Thymus (tissue), 11 donors: ENCODE data around the gene IFIT2. TPM values are rescaled to one million over a fixed set of nuclear protein-coding genes. Genes with fewer than 3 reads are reported as not detected.

Source experiments
- DNase-seq, 9 donors: peaks; one replicate each; pipeline ENCODE4 v3.0.0-alpha.2; 2013; ENCODE audit warnings: low spot score in 9 of 9, low read depth in 6 of 9, missing footprints in 1 of 9
- H3K27ac ChIP-seq, 2 donors: one replicate each; pipeline ENCODE4 v1.5.1; 2013; ENCODE audit warnings: control low read depth in 1 of 2, low read depth in 1 of 2, low read length in 1 of 2, mild to moderate bottlenecking in 1 of 2, moderate library complexity in 1 of 2
- H3K27me3 ChIP-seq, 2 donors: one replicate each; pipeline ENCODE4 v1.5.1; 2013; ENCODE audit warnings: low read length in 1 of 2; ENCODE audit not compliant: control insufficient read depth in 2 of 2, insufficient read depth in 1 of 2
- H3K36me3 ChIP-seq, 2 donors: one replicate each; pipeline ENCODE4 v1.5.1; 2013; ENCODE audit warnings: low read length in 1 of 2, mild to moderate bottlenecking in 1 of 2, moderate library complexity in 1 of 2; ENCODE audit not compliant: control insufficient read depth in 2 of 2, insufficient read depth in 2 of 2
- H3K4me1 ChIP-seq, 2 donors: one replicate each; pipeline ENCODE4 v1.5.1; 2013; ENCODE audit warnings: low read length in 2 of 2; ENCODE audit not compliant: control insufficient read depth in 2 of 2, insufficient read depth in 2 of 2
- H3K4me3 ChIP-seq, 2 donors: one replicate each; pipeline ENCODE4 v1.5.1; 2013; ENCODE audit warnings: low read length in 2 of 2, control low read depth in 1 of 2, mild to moderate bottlenecking in 1 of 2
- H3K9me3 ChIP-seq, 2 donors: one replicate each; pipeline ENCODE4 v1.5.1; 2013; ENCODE audit warnings: low read length in 1 of 2, mild to moderate bottlenecking in 1 of 2; ENCODE audit not compliant: control insufficient read depth in 2 of 2, insufficient read depth in 1 of 2
- WGBS: extraction: QIAGEN DNeasy Blood & Tissue Kit; methylation state at CpG from one replicate; pipeline ENCODE4 v1.1.7; 2013; 5-methylcytosine and 5-hydroxymethylcytosine counted together
- polyA plus RNA-seq: library from polyadenylated mRNA; stranded (reverse); fragments of 200-250 nt; gene quantifications from one replicate; pipeline ENCODE4 v1.2.3, GENCODE V29; 2013
- total RNA-seq: library from RNA; stranded (reverse); fragments of 120-200 nt; gene quantifications from one replicate; pipeline ENCODE4 v1.2.4, GENCODE V29; 2013
- donor health status: healthy.

IFIT2 gene
- total and polyA plus RNA-seq, 2 donors = 8.7 to 16.0 TPM

DNA sequence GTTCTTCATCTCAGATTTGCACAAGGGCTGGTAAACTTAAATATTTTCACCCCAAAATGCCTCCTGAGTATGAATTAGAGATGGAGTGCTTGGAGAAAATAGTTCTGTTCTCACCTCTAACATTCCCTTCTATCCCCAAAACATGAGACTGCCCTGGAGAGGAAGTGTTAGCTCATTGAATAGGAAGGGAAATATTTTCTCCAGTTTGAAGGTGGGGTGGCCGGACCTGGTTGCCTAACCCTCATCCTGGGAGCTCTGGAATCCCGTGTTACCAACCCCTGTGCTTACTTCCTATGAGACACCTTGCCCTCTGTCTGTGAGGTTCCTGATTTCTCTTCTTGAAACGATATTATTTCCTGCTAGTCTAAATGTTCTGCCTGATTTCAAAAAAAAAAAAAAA lies 779 bp downstream of the IFIT2 start:
- Histone ChIP-seq H3K4me3 (peak overlapping the region; percentile 57 to 62), H3K4me1 (peaks cover 8 to 11% of the 10 kb centered on the region in 2 donors), H3K27me3 (no peaks in the 10 kb centered on the region), H3K36me3 (peaks cover 13 to 14% of the 10 kb centered on the region in 2 donors), H3K9me3 (no peaks in the 10 kb centered on the region), H3K27ac (peak overlapping the region; percentile 42 to 93)
- DNase-seq = peak in 1 of 9 donors; percentile 11
- 7% methylated on average over 3 of the region's 3 CpGs for WGBS

- DNase-seq = no peak
- peak overlapping the region in 1 of 2 donors; percentile 19 for H3K4me3 ChIP-seq
- H3K27me3 ChIP-seq = no peaks in the 10 kb centered on the region
- H3K36me3 ChIP-seq = peaks cover 13 to 14% of the 10 kb centered on the region in 2 donors
- no peak overlapping the region for H3K27ac ChIP-seq
- WGBS = 75% methylated on average over 2 of the region's 2 CpGs
- H3K4me1 ChIP-seq = peaks cover 8 to 11% of the 10 kb centered on the region in 2 donors
- H3K9me3 ChIP-seq = no peaks in the 10 kb centered on the region
Observed at GRCh38 chr10:89303161-89303560, 1.3 kb downstream of the IFIT2 start.

GRCh38 chr10:89304026-89304425 lies 2.2 kb downstream of the IFIT2 start:
- no peaks in the 10 kb centered on the region for H3K27me3 ChIP-seq
- peaks cover 8 to 11% of the 10 kb centered on the region in 2 donors for H3K4me1 ChIP-seq
- H3K36me3 ChIP-seq = peaks cover 13 to 14% of the 10 kb centered on the region in 2 donors
- DNase-seq = no peak
- H3K27ac ChIP-seq = no peak overlapping the region
- no peaks in the 10 kb centered on the region for H3K9me3 ChIP-seq
- H3K4me3 ChIP-seq = no peak overlapping the region
- 95% methylated on average over 4 of the region's 4 CpGs for WGBS

DNA sequence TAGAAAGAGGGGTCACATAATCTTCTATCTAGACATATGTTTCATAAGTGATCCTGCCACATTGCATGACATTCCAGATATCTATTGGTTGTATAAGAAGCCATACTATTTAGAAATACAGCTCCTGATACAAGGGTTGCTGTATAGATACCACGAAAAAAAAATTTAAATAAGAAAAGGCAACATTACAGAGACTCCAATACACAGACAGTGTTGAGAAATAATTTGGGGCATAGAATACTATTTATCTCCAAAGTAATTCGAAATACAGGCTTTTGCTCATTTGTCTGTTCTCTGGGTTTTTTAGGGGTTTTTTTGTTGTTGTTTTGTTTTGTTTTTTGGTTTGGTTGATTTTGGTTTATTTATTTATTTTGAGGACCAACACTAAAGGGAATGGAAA lies 2.6 kb downstream of the IFIT2 start:
- WGBS = 97% methylated on average over 2 of the region's 2 CpGs
- H3K27ac ChIP-seq = no peak overlapping the region
- no peak overlapping the region for H3K4me3 ChIP-seq
- H3K4me1 ChIP-seq = peaks cover 8 to 11% of the 10 kb centered on the region in 2 donors
- no peak for DNase-seq
- H3K36me3 ChIP-seq = peaks cover 13 to 14% of the 10 kb centered on the region in 2 donors
- no peaks in the 10 kb centered on the region for H3K9me3 ChIP-seq
- no peaks in the 10 kb centered on the region for H3K27me3 ChIP-seq

DNA sequence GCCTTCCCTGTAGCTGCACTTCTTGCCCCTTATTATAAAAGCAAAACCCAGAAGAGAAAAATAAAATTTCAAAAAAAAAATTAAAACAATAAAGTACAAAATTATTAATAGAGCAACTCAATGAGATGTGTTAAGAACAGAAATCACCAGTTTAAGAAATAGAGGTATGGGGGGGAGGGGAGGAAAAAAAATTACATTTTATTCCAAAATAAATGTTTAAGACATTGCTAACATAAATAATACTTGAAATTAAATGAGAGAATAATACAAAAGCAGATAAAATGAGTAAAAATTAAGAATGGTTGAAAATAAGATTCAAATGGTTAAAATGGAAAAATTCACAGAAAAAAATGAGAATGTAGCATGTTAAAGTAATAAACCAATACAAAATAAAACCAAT lies 3.1 kb downstream of the IFIT2 start:
- Histone ChIP-seq H3K9me3 (no peaks in the 10 kb centered on the region), H3K36me3 (peaks cover 13 to 14% of the 10 kb centered on the region in 2 donors), H3K27me3 (no peaks in the 10 kb centered on the region), H3K27ac (no peak overlapping the region), H3K4me1 (peaks cover 8 to 11% of the 10 kb centered on the region in 2 donors), H3K4me3 (no peak overlapping the region)
- DNase-seq = no peak

DNA sequence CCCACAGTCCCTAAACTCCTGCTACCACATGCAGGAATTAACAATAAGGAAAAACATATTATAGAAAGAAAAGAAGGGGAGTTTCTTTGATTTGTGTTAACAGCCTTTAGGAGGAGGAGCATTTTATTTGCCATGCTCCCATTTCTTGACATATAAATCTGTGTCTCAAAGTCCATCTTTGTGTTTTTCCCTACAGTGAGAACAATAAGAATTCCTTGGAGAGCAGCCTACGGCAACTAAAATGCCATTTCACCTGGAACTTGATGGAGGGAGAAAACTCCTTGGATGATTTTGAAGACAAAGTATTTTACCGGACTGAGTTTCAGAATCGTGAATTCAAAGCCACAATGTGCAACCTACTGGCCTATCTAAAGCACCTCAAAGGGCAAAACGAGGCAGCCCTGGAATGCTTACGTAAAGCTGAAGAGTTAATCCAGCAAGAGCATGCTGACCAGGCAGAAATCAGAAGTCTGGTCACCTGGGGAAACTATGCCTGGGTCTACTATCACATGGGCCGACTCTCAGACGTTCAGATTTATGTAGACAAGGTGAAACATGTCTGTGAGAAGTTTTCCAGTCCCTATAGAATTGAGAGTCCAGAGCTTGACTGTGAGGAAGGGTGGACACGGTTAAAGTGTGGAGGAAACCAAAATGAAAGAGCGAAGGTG lies 4.1 kb downstream of the IFIT2 start:
- peaks cover 13 to 14% of the 10 kb centered on the region in 2 donors for H3K36me3 ChIP-seq
- H3K27me3 ChIP-seq = no peaks in the 10 kb centered on the region
- no peak for DNase-seq
- no peaks in the 10 kb centered on the region for H3K9me3 ChIP-seq
- H3K4me3 ChIP-seq = no peak overlapping the region
- WGBS = 96% methylated on average over 9 of the region's 9 CpGs
- H3K4me1 ChIP-seq = peaks cover 8 to 11% of the 10 kb centered on the region in 2 donors
- no peak overlapping the region for H3K27ac ChIP-seq

DNA sequence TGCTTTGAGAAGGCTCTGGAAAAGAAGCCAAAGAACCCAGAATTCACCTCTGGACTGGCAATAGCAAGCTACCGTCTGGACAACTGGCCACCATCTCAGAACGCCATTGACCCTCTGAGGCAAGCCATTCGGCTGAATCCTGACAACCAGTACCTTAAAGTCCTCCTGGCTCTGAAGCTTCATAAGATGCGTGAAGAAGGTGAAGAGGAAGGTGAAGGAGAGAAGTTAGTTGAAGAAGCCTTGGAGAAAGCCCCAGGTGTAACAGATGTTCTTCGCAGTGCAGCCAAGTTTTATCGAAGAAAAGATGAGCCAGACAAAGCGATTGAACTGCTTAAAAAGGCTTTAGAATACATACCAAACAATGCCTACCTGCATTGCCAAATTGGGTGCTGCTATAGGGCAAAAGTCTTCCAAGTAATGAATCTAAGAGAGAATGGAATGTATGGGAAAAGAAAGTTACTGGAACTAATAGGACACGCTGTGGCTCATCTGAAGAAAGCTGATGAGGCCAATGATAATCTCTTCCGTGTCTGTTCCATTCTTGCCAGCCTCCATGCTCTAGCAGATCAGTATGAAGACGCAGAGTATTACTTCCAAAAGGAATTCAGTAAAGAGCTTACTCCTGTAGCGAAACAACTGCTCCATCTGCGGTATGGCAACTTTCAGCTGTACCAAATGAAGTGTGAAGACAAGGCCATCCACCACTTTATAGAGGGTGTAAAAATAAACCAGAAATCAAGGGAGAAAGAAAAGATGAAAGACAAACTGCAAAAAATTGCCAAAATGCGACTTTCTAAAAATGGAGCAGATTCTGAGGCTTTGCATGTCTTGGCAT lies 4.8 kb downstream of the IFIT2 start:
- Histone ChIP-seq H3K36me3 (peaks cover 13 to 14% of the 10 kb centered on the region in 2 donors), H3K27me3 (no peaks in the 10 kb centered on the region), H3K9me3 (no peaks in the 10 kb centered on the region), H3K27ac (no peak overlapping the region), H3K4me3 (no peak overlapping the region), H3K4me1 (peaks cover 3 to 6% of the 10 kb centered on the region in 2 donors)
- no peak for DNase-seq
- whole genome bisulfite sequencing = 96% methylated on average over 13 of the region's 13 CpGs

GRCh38 chr10:89307269-89307577 lies 5.4 kb downstream of the IFIT2 start:
- H3K27ac ChIP-seq = no peak overlapping the region
- peaks cover 13 to 14% of the 10 kb centered on the region in 2 donors for H3K36me3 ChIP-seq
- peaks cover 3 to 6% of the 10 kb centered on the region in 2 donors for H3K4me1 ChIP-seq
- H3K27me3 ChIP-seq = no peaks in the 10 kb centered on the region
- no peak for DNase-seq
- H3K9me3 ChIP-seq = no peaks in the 10 kb centered on the region
- no peak overlapping the region for H3K4me3 ChIP-seq

DNA sequence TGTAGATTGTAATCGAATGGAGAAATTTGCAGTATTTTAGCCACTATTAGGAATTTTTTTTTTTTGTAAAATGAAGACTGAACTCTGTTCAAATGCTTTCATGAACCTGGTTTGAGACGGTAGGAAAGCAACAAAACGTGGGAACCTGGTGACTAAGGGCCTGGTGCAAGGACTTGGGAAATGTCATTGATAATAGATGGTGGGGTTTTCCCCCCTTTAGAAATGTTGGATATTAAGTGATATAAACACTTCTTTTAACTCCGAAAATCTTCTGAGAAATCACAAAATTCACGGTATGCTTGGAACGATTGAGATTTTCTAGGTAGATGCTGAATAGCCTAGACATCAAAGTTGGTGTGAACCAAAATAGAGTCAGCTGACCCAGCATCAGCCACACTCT lies 6.4 kb downstream of the IFIT2 start:
- no peaks in the 10 kb centered on the region for H3K9me3 ChIP-seq
- no peak for DNase-seq
- no peaks in the 10 kb centered on the region for H3K27me3 ChIP-seq
- peaks cover 13 to 14% of the 10 kb centered on the region in 2 donors for H3K36me3 ChIP-seq
- no peak overlapping the region for H3K27ac ChIP-seq
- WGBS = 98% methylated on average over 6 of the region's 6 CpGs
- no peak overlapping the region for H3K4me3 ChIP-seq
- H3K4me1 ChIP-seq = peaks cover 0 to 4% of the 10 kb centered on the region in 2 donors
